ENCODE results near the gene LATS1. TPM values are rescaled to one million over a fixed set of nuclear protein-coding genes. Genes with fewer than 3 reads are reported as not detected.

LATS1 gene
- total RNA-seq, 2 donors from 2014 or later = 12.7 to 15.5 TPM

DNA sequence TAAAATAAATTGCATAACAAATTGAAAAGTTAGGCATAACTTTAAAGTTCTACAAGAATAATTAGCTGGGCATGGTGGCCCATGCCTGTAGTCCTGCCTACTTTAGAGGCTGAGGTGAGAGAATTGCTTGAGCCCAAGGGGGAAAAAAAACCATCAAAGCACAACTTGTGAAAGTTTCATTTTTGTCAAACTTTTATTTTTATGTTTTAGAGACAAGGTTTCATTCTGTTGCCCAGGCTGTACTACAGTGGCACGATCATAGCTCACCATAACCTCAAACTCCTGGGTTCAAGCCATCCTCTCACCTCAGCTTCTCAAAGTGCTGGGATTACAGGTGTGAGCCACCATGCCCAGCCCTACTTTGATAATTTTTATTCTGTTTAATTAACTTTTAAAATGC, 83.6 kb downstream of the LATS1 start:
- no peak for TF ChIP-seq POLR2A (IDR thresholded peaks at IDR 0.05)
- TF ChIP-seq, protein P1, sequence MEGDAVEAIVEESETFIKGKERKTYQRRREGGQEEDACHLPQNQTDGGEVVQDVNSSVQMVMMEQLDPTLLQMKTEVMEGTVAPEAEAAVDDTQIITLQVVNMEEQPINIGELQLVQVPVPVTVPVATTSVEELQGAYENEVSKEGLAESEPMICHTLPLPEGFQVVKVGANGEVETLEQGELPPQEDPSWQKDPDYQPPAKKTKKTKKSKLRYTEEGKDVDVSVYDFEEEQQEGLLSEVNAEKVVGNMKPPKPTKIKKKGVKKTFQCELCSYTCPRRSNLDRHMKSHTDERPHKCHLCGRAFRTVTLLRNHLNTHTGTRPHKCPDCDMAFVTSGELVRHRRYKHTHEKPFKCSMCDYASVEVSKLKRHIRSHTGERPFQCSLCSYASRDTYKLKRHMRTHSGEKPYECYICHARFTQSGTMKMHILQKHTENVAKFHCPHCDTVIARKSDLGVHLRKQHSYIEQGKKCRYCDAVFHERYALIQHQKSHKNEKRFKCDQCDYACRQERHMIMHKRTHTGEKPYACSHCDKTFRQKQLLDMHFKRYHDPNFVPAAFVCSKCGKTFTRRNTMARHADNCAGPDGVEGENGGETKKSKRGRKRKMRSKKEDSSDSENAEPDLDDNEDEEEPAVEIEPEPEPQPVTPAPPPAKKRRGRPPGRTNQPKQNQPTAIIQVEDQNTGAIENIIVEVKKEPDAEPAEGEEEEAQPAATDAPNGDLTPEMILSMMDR (IDR thresholded peaks at IDR 0.05) = no peak
- WGBS, 2 donors = 96 to 100% methylated on average over 1 of the region's 1 CpG
- ATAC-seq (no peak), DNase-seq (no peak)
- intact Hi-C loops (cut with DNase I) = no loop called here
- H3K4me3 ChIP-seq = no peak overlapping the region
- H3K36me3 ChIP-seq (replicated peaks in 1 of 2; ENCODE audit: insufficient read depth in 1 of 2, low read depth in 2 of 2) = no peaks in the 10 kb centered on the region
- peaks cover 4% of the 10 kb centered on the region for H3K4me1 ChIP-seq
- no peaks in the 10 kb centered on the region for H3K9me3 ChIP-seq
- H3K27me3 ChIP-seq = no peaks in the 10 kb centered on the region
- H3K27ac ChIP-seq = no peak overlapping the region

DNA sequence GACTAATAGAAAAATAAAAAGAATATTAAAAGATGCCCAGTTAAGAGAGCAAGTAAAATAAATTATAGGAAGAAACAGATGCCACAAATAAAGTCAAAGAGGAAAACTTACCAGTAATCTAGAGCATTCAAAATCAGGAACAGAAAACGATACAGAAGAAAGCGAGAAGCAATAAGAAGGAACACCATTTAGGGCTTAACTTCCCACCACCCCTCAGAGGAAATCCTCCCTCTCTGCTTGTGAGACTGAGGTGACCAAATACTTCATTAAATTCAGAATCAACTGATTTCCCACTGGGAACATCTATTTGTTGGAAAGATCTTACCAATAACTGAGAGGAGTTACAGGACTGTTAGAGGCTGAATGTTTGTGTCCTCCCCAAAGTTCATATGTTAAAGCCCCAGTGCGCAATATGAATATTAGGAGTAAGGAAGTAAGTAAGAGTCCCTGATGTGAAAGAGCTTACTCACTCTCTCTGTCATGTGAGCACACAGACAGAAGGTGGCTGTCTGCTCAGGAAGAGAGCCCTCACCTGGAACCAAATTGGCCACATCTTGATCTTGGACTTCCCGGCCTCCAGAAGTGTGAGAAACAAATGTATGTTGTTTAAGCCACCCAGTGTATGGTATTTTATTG, 88.9 kb downstream of the LATS1 start:
- no peak for DNase-seq
- ATAC-seq = no peak
- Histone ChIP-seq H3K9me3 (no peaks in the 10 kb centered on the region), H3K36me3 (replicated peaks in 1 of 2; ENCODE audit: insufficient read depth in 1 of 2, low read depth in 2 of 2) (no peaks in the 10 kb centered on the region), H3K4me3 (no peak overlapping the region), H3K27me3 (no peaks in the 10 kb centered on the region), H3K4me1 (peaks cover 4% of the 10 kb centered on the region), H3K27ac (no peak overlapping the region)
- 77 to 91% methylated on average over 4 of the region's 4 CpGs for WGBS, 2 donors
- TF ChIP-seq, protein P1 (IDR thresholded peaks at IDR 0.05) = no peak
- TF ChIP-seq POLR2A (IDR thresholded peaks at IDR 0.05) = no peak
- intact Hi-C loops (cut with DNase I) = no loop called here

DNA sequence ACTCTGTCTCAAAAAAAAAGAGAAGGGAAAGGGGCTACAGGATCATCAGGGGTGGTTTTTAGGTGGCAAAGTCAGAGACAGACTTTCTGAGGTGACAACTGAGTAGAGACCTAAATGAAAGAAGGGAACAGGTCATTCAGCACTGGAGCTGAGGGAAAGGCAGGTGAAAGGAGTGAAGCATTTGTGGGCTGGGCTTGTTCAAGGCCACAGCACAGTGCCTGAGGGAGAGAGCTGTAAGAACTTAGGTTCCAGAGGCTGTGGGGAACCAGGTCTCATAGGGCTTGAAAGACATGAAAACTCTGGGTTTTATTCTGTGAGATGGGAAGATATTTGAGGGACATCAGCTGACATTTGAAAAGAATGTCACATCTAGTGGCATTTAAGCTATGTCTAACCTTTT, 90.2 kb downstream of the LATS1 start:
- H3K36me3 ChIP-seq (replicated peaks in 1 of 2; ENCODE audit: insufficient read depth in 1 of 2, low read depth in 2 of 2) = no peaks in the 10 kb centered on the region
- DNase-seq (no peak), ATAC-seq (no peak)
- no peak overlapping the region for H3K4me3 ChIP-seq
- H3K27me3 ChIP-seq = no peaks in the 10 kb centered on the region
- no peak overlapping the region for H3K27ac ChIP-seq
- H3K9me3 ChIP-seq = no peaks in the 10 kb centered on the region
- TF ChIP-seq, protein P1 (IDR thresholded peaks at IDR 0.05) = no peak
- no peak for TF ChIP-seq POLR2A (IDR thresholded peaks at IDR 0.05)
- intact Hi-C loops (cut with DNase I) = no loop called here
- H3K4me1 ChIP-seq = peaks cover 4% of the 10 kb centered on the region

DNA sequence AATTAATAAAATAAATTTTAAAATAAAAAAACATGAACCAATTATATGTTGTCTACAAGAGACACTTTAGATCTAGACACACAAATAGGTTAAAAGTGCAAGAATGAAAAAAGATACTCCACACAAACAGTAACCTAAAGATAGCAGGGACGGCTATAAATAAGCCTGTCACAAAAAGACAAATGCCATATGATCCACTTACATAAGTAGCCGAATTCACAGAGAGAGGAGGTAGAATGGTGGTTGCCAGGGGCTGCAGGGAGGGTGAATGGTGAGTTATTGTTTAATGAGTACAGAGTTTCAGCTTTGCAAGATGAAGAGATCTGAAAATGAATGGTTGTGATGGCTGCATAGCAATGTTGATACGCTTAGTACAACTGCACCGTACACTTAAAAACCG, 102.1 kb downstream of the LATS1 start:
- no peaks in the 10 kb centered on the region for H3K36me3 ChIP-seq (replicated peaks in 1 of 2; ENCODE audit: insufficient read depth in 1 of 2, low read depth in 2 of 2)
- no peak for DNase-seq
- WGBS, 2 donors = 67 to 73% methylated on average over 5 of the region's 5 CpGs
- no peak for TF ChIP-seq POLR2A (IDR thresholded peaks at IDR 0.05)
- TF ChIP-seq, protein P1 (IDR thresholded peaks at IDR 0.05) = no peak
- H3K27ac ChIP-seq = no peak overlapping the region
- H3K27me3 ChIP-seq = no peaks in the 10 kb centered on the region
- no peaks in the 10 kb centered on the region for H3K4me1 ChIP-seq
- ATAC-seq = no peak
- H3K4me3 ChIP-seq = no peak overlapping the region
- intact Hi-C loops (cut with DNase I) = no loop called here
- peaks cover 0 to 2% (median 0%) of the 10 kb centered on the region in 3 donors for H3K9me3 ChIP-seq

DNA sequence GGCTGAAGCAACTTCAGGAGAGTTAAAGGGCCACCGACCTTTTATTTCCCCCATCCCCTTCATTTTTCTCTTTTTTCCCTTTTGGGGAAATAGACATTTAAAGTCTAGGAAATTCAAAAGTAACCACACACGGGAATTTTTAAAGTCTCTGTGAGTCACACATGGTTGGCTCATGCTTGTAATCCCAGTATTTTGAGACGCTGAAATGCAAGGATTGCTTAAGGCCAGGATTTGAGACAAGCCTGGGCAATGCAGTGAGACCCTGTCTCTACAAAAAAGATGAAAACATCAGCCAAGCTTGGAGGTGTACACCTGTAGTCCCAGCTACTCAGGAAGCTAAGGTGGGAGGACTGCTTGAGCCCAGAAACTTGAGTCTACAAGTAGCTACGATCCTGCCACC, 103.6 kb downstream of the LATS1 start:
- no peaks in the 10 kb centered on the region for H3K4me1 ChIP-seq
- ATAC-seq (no peak), DNase-seq (no peak)
- intact Hi-C loops (cut with DNase I) = no loop called here
- peaks cover 0 to 2% (median 0%) of the 10 kb centered on the region in 3 donors for H3K9me3 ChIP-seq
- no peak overlapping the region for H3K27ac ChIP-seq
- TF ChIP-seq, protein P1 (IDR thresholded peaks at IDR 0.05) = no peak
- no peak for TF ChIP-seq POLR2A (IDR thresholded peaks at IDR 0.05)
- H3K36me3 ChIP-seq (replicated peaks in 1 of 2; ENCODE audit: insufficient read depth in 1 of 2, low read depth in 2 of 2) = no peaks in the 10 kb centered on the region
- 87 to 90% methylated on average over 4 of the region's 4 CpGs for whole genome bisulfite sequencing, 2 donors
- H3K27me3 ChIP-seq = no peaks in the 10 kb centered on the region
- no peak overlapping the region for H3K4me3 ChIP-seq

Measured in body of pancreas (tissue), 4 donors.